Liver (tissue), 9 donors: ENCODE results near the gene DLX2. TPM values are rescaled to one million over a fixed set of nuclear protein-coding genes. Genes with fewer than 3 reads are reported as not detected.
A peak's percentile ranks its signal among the peaks of the same experiment; 100 is the strongest.

Experiments used
- DNase-seq: peaks from one replicate; pipeline ENCODE4 v3.0.0-alpha.2; 2017; ENCODE audit warnings: low spot score
- H3K27ac ChIP-seq, 2 donors: one replicate each; pipeline ENCODE4 v1.7.0; 2013; ENCODE audit warnings: inconsistent platforms in 2 of 2, low read length in 2 of 2, control low read depth in 1 of 2, low read depth in 1 of 2, mild to moderate bottlenecking in 1 of 2
- H3K27me3 ChIP-seq, 4 donors: one replicate each; pipeline versions ENCODE4 v1.6.1 to v1.7.0; 2013; ENCODE audit warnings: low read length in 3 of 4, inconsistent platforms in 1 of 4, mild to moderate bottlenecking in 1 of 4, moderate library complexity in 1 of 4; ENCODE audit not compliant: control insufficient read depth in 4 of 4, insufficient read depth in 4 of 4
- H3K36me3 ChIP-seq, 4 donors: one replicate each; pipeline versions ENCODE4 v1.6.1 to v1.7.0; 2013; ENCODE audit warnings: low read length in 3 of 4, mild to moderate bottlenecking in 3 of 4, low read depth in 1 of 4, moderate library complexity in 1 of 4; ENCODE audit not compliant: control insufficient read depth in 4 of 4, insufficient read depth in 3 of 4
- H3K4me1 ChIP-seq, 4 donors: one replicate each; pipeline versions ENCODE4 v1.6.1 to v1.7.0; 2013; ENCODE audit warnings: low read length in 3 of 4, mild to moderate bottlenecking in 3 of 4, moderate library complexity in 1 of 4; ENCODE audit not compliant: control insufficient read depth in 4 of 4, insufficient read depth in 4 of 4
- H3K4me3 ChIP-seq, 3 donors: one replicate each; pipeline versions ENCODE4 v1.6.1 to v1.7.0; 2013; ENCODE audit warnings: low read length in 3 of 3, control low read depth in 1 of 3, low read depth in 1 of 3, mild to moderate bottlenecking in 1 of 3
- H3K9ac ChIP-seq, 2 donors: one replicate each; pipeline ENCODE4 v1.7.0; 2013; ENCODE audit warnings: low read length in 2 of 2, mild to moderate bottlenecking in 2 of 2, moderate library complexity in 2 of 2, control low read depth in 1 of 2, low read depth in 1 of 2
- H3K9me3 ChIP-seq, 4 donors: one replicate each; pipeline versions ENCODE4 v1.6.1 to v1.7.0; 2013; ENCODE audit warnings: low read length in 3 of 4; ENCODE audit not compliant: control insufficient read depth in 4 of 4
- EGR1 ChIP-seq, 2 donors: IDR thresholded peaks; 2 replicates each; pipeline ENCODE4 v1.6.1; 2016 to 2018; ENCODE audit warnings: antibody characterized with exemption in 2 of 2, low read depth in 2 of 2
- FOXA1 ChIP-seq: IDR thresholded peaks from 2 replicates; pipeline ENCODE4 v1.6.1; 2016; ENCODE audit warnings: antibody characterized with exemption
- HNF4A ChIP-seq, 2 donors: conservative IDR thresholded peaks; 2 replicates each; pipeline ENCODE4 v1.6.1; 2016; ENCODE audit warnings: antibody characterized with exemption in 2 of 2, mild to moderate bottlenecking in 2 of 2
- HNF4G ChIP-seq: IDR thresholded peaks from 2 replicates; pipeline ENCODE4 v1.6.1; 2016; ENCODE audit warnings: antibody characterized with exemption
- JUND ChIP-seq, 2 donors: IDR thresholded peaks; 2 replicates each; pipeline ENCODE4 v1.6.1; 2016; ENCODE audit warnings: antibody characterized with exemption in 2 of 2
- NR2F2 ChIP-seq: IDR thresholded peaks from 2 replicates; pipeline ENCODE4 v1.6.1; 2016; ENCODE audit warnings: antibody characterized with exemption
- RAD21 ChIP-seq, 2 donors: IDR thresholded peaks; 2 replicates each; pipeline ENCODE4 v1.6.1; 2016; ENCODE audit warnings: antibody characterized with exemption in 2 of 2, mild to moderate bottlenecking in 2 of 2
- RXRA ChIP-seq, 2 donors: IDR thresholded peaks; 2 replicates each; pipeline ENCODE4 v1.6.1; 2017 to 2018; ENCODE audit warnings: antibody characterized with exemption in 2 of 2, mild to moderate bottlenecking in 1 of 2
- SP1 ChIP-seq: IDR thresholded peaks from 2 replicates; pipeline ENCODE4 v1.6.1; 2018; ENCODE audit warnings: antibody characterized with exemption, mild to moderate bottlenecking
- WGBS: extraction: QIAGEN DNeasy Blood & Tissue Kit; methylation state at CpG from one replicate; pipeline ENCODE4 v1.1.7; 2013; 5-methylcytosine and 5-hydroxymethylcytosine counted together
- polyA plus RNA-seq, 2 donors: library from polyadenylated mRNA; stranded (reverse) in 1 of 2; unstranded in 1 of 2; fragments of 200-250 nt in 1 of 2; fragments of >200 nt in 1 of 2; fragmentation: Nextera tagmentation in 1 of 2; extraction: Ambion mirVana in 1 of 2; gene quantifications; one replicate each; pipeline versions ENCODE4 v1.2.1 to v1.2.3, GENCODE V29; 2013 to 2015
- total RNA-seq, 2 donors: library from RNA; depleted of rRNA; stranded (reverse); fragments of >200 nt; gene quantifications; one replicate each; pipeline ENCODE4 v1.2.3, GENCODE V29; 2014
- TF ChIP-seq, protein P1 (sequence below): fragments of 150-350 bp; IDR thresholded peaks from 2 replicates; pipeline ENCODE4 v1.5.1; 2017; ENCODE audit warnings: improper control_type of control experiment, low read depth, low read length; ENCODE audit not compliant: missing input control
- TF ChIP-seq, protein P2 (sequence below): IDR thresholded peaks from 2 replicates; pipeline ENCODE4 v1.6.1; 2016; ENCODE audit warnings: antibody characterized with exemption
- donor health status: healthy.
- donor health status: healthy.
- donor health status: healthy.
- donor health status: healthy.
- donor health status: healthy.

DLX2 gene
- total and polyA plus RNA-seq, 4 donors = not detected

DNA sequence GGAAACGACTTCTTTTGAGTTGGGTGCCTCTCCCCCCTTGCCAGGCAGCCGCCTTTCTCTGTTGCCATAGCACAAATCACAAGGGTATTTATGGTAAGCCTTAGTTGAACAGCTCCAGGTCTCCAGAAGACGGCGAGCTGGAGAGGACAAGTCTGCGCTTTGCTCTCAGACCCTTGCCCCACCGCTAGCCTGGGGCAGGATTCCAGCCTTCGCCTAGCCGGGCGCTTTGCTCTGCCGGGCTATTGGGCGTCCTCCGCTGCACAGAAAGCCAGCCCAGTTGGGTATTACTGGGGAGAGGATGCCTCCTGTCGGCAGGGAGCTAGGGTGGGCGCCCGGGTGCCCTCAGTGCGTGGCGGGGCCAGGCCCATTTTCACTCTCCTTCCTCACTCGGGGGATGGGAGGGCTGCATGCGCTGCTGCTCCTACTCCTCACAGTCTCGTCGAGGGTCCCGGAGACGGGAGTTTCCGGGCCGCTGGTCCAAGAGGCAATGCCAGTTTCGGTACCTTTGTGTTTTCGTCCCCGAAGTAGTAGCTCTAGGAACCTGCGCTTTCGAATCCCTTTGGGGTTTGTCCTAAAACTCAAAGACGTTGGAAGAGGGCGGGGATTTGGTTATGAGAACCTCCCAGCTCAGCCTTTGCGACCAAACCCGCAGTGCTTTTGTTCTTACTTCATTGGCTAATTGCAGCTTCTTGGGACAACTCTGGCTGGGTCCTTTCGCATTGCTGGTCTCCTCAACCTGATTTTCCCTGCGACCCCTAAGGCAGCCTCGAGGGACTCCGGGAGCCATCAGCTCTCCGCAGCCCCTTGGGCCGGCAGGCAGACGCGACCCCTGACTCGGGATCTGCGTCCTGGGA, 3.6 kb upstream of the DLX2 start:
- H3K27ac ChIP-seq = no peak overlapping the region
- H3K4me1 ChIP-seq = peaks cover 16 to 36% (median 30%) of the 10 kb centered on the region in 4 donors
- DNase-seq = peak; percentile 49
- no peaks in the 10 kb centered on the region for H3K36me3 ChIP-seq
- TF ChIP-seq, protein P1, sequence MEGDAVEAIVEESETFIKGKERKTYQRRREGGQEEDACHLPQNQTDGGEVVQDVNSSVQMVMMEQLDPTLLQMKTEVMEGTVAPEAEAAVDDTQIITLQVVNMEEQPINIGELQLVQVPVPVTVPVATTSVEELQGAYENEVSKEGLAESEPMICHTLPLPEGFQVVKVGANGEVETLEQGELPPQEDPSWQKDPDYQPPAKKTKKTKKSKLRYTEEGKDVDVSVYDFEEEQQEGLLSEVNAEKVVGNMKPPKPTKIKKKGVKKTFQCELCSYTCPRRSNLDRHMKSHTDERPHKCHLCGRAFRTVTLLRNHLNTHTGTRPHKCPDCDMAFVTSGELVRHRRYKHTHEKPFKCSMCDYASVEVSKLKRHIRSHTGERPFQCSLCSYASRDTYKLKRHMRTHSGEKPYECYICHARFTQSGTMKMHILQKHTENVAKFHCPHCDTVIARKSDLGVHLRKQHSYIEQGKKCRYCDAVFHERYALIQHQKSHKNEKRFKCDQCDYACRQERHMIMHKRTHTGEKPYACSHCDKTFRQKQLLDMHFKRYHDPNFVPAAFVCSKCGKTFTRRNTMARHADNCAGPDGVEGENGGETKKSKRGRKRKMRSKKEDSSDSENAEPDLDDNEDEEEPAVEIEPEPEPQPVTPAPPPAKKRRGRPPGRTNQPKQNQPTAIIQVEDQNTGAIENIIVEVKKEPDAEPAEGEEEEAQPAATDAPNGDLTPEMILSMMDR = peak; percentile 25
- TF ChIP-seq RAD21 (IDR thresholded peaks at IDR 0.05) (peak; percentile 70 to 73), SP1 (no peak), RXRA (IDR thresholded peaks at IDR 0.05) (no peak), NR2F2 (no peak)
- TF ChIP-seq, protein P2, sequence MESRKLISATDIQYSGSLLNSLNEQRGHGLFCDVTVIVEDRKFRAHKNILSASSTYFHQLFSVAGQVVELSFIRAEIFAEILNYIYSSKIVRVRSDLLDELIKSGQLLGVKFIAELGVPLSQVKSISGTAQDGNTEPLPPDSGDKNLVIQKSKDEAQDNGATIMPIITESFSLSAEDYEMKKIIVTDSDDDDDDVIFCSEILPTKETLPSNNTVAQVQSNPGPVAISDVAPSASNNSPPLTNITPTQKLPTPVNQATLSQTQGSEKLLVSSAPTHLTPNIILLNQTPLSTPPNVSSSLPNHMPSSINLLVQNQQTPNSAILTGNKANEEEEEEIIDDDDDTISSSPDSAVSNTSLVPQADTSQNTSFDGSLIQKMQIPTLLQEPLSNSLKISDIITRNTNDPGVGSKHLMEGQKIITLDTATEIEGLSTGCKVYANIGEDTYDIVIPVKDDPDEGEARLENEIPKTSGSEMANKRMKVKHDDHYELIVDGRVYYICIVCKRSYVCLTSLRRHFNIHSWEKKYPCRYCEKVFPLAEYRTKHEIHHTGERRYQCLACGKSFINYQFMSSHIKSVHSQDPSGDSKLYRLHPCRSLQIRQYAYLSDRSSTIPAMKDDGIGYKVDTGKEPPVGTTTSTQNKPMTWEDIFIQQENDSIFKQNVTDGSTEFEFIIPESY = no peak
- H3K4me3 ChIP-seq = peak overlapping the region in 1 of 3 donors; percentile 33
- H3K9me3 ChIP-seq = peaks cover 0 to 2% (median 0%) of the 10 kb centered on the region in 4 donors
- 6% methylated on average over 44 of the region's 44 CpGs for WGBS
- H3K9ac ChIP-seq = no peak overlapping the region
- peaks cover 0 to 28% (median 13%) of the 10 kb centered on the region in 4 donors for H3K27me3 ChIP-seq

DNA sequence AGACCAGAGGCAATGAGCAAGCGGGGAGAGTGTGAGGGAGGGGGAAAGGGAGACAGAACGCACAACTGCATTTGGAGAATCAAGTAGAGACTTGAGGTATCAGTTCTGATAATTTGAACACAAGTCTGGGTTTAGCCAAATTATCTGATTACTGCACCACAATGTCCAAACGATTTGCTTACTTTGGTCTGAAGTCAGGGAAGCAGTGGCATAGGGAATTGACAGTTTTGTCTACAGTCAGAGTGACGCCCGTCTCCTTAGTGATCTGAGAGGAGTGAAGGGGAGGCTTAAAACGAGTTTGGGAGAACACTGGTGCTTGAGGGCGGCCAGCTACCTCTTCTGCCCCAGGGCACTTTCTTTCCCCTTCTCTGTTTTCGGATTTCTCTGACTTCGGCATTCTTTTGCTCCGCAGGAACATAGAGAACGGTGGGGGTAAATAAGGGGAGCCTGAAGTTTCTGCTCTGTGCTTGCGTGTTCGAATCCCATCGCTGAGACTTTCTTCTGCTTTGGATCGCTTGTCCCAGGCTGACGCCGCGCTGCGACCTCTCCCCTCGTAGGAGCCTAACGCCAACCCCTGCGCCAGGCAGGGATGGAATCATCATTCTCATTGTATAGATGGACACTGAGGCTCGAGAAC, 2.9 kb upstream of the DLX2 start:
- no peak overlapping the region for H3K4me3 ChIP-seq

DNA sequence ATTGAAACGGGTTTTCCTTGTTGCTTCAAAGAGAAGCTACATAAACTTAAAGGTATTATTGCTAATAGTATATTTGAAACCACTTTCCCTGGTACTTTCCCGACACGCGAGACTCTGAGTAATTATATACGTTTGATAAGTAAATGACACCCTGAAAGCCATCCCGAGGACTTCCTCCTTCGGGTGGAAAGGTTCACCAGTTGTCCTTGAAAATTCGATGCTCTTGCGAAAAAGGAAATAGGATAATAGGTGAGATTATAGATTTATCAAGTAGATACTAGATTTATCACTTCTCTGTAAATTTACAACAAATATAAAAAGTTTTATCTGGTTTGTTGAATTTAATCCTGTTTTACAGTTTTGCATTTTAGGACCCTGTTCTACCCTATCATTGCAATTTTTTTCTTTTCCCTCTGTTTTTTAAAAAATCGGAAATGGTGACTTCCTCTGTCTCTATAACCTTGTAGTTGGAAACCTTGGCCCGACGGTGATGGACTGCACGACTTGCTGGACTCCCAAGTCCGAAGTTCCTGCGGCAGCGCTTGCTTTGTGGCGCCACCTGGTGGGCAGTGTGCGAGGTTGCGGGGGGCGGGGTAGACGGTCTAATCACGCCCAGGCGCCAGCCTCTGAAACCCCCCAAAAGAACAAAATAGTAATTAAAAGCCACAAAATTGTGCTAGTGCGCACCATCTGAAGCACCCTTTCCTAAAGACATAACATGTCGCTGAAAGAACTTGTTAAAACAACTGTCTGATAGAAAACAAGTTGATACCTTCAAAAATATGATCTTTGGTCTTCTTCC, 972 bp upstream of the DLX2 start:
- no peak overlapping the region for H3K9ac ChIP-seq
- 3% methylated on average over 25 of the region's 25 CpGs for WGBS
- H3K4me3 ChIP-seq = no peak overlapping the region
- peak; percentile 23 for TF ChIP-seq NR2F2
- peak; percentile 85 for TF ChIP-seq HNF4G
- no peak for TF ChIP-seq SP1
- peak in 1 of 2 donors; percentile 42 for TF ChIP-seq RXRA (IDR thresholded peaks at IDR 0.05)
- no peak for TF ChIP-seq EGR1 (IDR thresholded peaks at IDR 0.05; ENCODE audit: low read depth in 2 of 2)
- TF ChIP-seq HNF4A (conservative IDR thresholded peaks at IDR 0.05) = peak; percentile 87 to 97
- TF ChIP-seq, protein P1 = peak; percentile 90
- TF ChIP-seq RAD21 (IDR thresholded peaks at IDR 0.05) = peak; percentile 93 to 97
- peaks cover 4 to 28% (median 14%) of the 10 kb centered on the region in 4 donors for H3K27me3 ChIP-seq
- peaks cover 0 to 2% (median 0%) of the 10 kb centered on the region in 4 donors for H3K9me3 ChIP-seq
- no peaks in the 10 kb centered on the region for H3K36me3 ChIP-seq
- no peak overlapping the region for H3K27ac ChIP-seq
- peak; percentile 91 for DNase-seq
- H3K4me1 ChIP-seq = peaks cover 24 to 49% (median 30%) of the 10 kb centered on the region in 4 donors

More for the DNA sequence above, 2.9 kb upstream of the DLX2 start:
- H3K9ac ChIP-seq = no peak overlapping the region
- H3K27me3 ChIP-seq = peaks cover 4 to 28% (median 14%) of the 10 kb centered on the region in 4 donors
- H3K27ac ChIP-seq = no peak overlapping the region
- no peak for DNase-seq
- TF ChIP-seq NR2F2 (no peak), FOXA1 (no peak), SP1 (no peak), JUND (IDR thresholded peaks at IDR 0.05) (no peak), RAD21 (IDR thresholded peaks at IDR 0.05) (no peak)
- WGBS = 12% methylated on average over 23 of the region's 23 CpGs
- H3K36me3 ChIP-seq = no peaks in the 10 kb centered on the region
- H3K4me1 ChIP-seq = peaks cover 17 to 39% (median 30%) of the 10 kb centered on the region in 4 donors
- H3K9me3 ChIP-seq = peaks cover 0 to 2% (median 0%) of the 10 kb centered on the region in 4 donors
